A549 (cell line): Measurements from ENCODE around the gene MIR17HG.

ENCODE experiments used
- CTCF ChIP-seq: fragments of >200 bp; sonication (Bioruptor Twin); formaldehyde crosslinking; IDR thresholded peaks from 3 replicates; pipeline ENCODE4 v1.5.1; 2016
- E2F6 ChIP-seq: IDR thresholded peaks from 2 replicates; pipeline ENCODE4 v1.6.1; 2012; ENCODE audit warnings: low read depth, borderline replicate concordance
- EHF ChIP-seq: fragments of 250-450 bp; sonication (Bioruptor Pico); IDR thresholded peaks from 2 replicates; pipeline ENCODE4 v1.5.0; 2020; ENCODE audit warnings: mild to moderate bottlenecking
- EHMT2 ChIP-seq: fragments of 200-600 bp; sonication (generic); IDR thresholded peaks from 2 replicates; pipeline ENCODE4 v1.6.1; 2016; ENCODE audit warnings: antibody characterized with exemption, low read depth, mild to moderate bottlenecking, moderate library complexity
- PBX3 ChIP-seq: IDR thresholded peaks from 2 replicates; pipeline ENCODE4 v1.6.1; 2012
- POLR2A ChIP-seq: IDR thresholded peaks from 2 replicates; pipeline ENCODE4 v1.6.1; 2012; ENCODE audit warnings: mild to moderate bottlenecking, low read length
- POLR2AphosphoS2 ChIP-seq: conservative IDR thresholded peaks from 2 replicates; pipeline ENCODE4 v1.6.1; 2012; ENCODE audit warnings: low read length, improper control_type of control experiment, inconsistent platforms
- REST ChIP-seq: fragments of 200-600 bp; sonication (generic); IDR thresholded peaks from 2 replicates; pipeline ENCODE4 v1.6.1; 2016; ENCODE audit warnings: antibody characterized with exemption, mild to moderate bottlenecking, moderate library complexity
- TF ChIP-seq, protein P1 (sequence below): fragments of >200 bp; sonication (Bioruptor Twin); formaldehyde crosslinking; IDR thresholded peaks from 3 replicates; pipeline ENCODE4 v1.6.1; 2016

- no peak for TF ChIP-seq CTCF
- TF ChIP-seq POLR2A, result no peak
- TF ChIP-seq, protein P1, sequence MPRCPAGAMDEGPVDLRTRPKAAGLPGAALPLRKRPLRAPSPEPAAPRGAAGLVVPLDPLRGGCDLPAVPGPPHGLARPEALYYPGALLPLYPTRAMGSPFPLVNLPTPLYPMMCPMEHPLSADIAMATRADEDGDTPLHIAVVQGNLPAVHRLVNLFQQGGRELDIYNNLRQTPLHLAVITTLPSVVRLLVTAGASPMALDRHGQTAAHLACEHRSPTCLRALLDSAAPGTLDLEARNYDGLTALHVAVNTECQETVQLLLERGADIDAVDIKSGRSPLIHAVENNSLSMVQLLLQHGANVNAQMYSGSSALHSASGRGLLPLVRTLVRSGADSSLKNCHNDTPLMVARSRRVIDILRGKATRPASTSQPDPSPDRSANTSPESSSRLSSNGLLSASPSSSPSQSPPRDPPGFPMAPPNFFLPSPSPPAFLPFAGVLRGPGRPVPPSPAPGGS, result no peak
- TF ChIP-seq EHF (CRISPR knock-in tag), result no peak
- no peak for TF ChIP-seq REST
- TF ChIP-seq PBX3, result no peak
- no peak for TF ChIP-seq POLR2AphosphoS2
- TF ChIP-seq E2F6, result no peak
- TF ChIP-seq EHMT2, result no peak
These were observed 34.4 kb upstream of the MIR17HG start for GRCh38 chr13:91313103-91313502.
